COLO829 (cell line): ENCODE measurements around the gene SYCE3.
A peak's percentile ranks its signal among the peaks of the same experiment; 100 is the strongest.
"Not testable (repeated sequence)": the region's sequence is repeated elsewhere in the genome, so short reads cannot be mapped to it uniquely, and the experiment has no call there.

Experiments used
- DNase-seq: peaks from one replicate; pipeline ENCODE4 v3.0.0; 2012; ENCODE audit warnings: low spot score

SYCE3 gene

DNA sequence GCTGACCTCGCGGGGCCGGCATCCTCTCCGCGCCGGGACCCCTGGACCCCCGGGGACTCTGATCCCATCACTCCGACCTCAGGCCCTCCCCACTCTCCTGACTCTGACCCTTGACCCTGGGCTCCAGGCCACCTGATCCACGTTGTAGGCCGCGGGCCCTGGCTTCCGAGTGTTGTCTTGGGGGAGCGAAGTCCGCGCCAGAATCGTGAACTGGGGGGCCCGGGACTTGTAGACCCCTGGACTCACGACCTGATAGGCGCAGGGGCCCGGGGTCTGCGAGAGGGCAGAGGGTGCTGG is 32.2 kb downstream of the SYCE3 start:
- no peak for DNase-seq

- no peak for DNase-seq
Observed at GRCh38 chr22:50529897-50530579, 32.7 kb downstream of the SYCE3 start, which contains the start of gene TYMP. Gene TYMP (minus strand): TSS chr22:50530012. CDS start chr22:50529709, 303 bp downstream.

- no peak for DNase-seq
Observed at GRCh38 chr22:50529416-50529896, 33.3 kb downstream of the SYCE3 start.

DNA sequence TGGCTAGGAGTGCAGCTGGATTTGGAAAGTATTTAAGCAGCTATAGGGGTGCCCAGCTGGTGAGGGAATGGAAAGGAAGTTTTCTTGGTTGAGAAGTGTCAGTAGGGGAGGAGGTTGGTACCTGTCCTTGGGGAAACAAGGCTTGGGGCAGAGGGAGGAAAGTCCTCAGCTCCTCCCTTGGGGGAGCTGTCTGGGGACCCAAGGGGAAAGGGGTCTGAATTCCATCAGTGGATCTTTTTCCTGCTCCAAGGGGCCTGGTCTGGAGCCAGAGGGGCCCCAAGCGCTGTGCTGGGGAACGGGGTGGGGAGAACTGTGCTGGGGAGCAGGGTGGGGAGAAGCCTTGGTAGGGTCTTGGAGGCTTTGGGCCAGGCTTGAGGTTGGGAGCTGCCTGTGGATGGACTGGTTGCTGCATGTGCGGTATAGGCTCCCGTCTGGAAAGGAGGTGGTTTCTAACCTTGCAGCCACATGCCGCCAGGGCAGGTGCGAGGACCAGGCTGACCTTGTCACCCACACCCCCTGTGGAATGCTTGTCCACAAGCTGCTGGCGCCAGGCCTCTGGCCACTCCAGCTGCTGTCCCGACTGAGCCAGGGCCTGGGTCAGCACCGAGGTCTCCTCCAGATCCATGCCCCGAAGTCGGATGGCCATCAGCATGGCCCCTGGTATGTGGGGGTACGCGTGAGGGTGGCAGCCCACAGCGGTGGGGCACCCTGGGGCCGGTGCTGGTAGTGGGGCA is 33.9 kb downstream of the SYCE3 start:
- DNase-seq = no peak

DNA sequence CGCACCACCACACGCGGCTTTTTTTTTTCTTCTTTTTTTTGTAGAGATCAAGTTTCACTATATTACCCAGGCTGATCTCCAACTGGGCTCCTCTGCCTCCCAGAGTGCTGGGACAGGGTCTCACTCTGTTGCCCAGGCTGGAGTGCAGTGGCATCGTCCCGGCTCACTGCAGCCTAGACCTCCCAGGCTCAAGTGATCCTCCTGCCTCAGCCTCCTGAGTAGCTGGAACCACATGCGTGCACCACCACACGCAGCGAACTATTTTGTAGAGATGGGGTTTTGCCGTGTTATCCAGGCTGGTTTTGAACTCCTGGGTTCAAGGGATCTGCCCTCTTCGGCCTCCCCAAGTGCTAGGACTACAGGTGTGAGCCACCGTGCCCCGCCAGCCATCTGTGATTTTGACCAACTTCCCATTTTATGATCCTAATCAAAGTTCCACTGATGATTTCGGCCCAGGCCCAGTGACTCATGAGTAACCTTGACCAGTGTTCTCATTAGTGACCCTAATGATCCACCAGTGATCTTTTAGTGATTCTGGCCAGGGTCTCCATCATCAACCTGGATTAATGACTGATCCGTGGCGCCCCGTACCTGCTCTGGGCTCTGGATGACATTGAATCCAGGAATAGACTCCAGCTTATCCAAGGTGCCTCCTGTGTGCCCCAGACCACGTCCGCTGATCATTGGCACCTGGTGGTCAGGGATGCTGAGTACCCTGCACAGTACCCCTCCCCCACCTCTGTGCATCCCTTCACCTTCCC is 34.6 kb downstream of the SYCE3 start:
- no peak for DNase-seq

DNA sequence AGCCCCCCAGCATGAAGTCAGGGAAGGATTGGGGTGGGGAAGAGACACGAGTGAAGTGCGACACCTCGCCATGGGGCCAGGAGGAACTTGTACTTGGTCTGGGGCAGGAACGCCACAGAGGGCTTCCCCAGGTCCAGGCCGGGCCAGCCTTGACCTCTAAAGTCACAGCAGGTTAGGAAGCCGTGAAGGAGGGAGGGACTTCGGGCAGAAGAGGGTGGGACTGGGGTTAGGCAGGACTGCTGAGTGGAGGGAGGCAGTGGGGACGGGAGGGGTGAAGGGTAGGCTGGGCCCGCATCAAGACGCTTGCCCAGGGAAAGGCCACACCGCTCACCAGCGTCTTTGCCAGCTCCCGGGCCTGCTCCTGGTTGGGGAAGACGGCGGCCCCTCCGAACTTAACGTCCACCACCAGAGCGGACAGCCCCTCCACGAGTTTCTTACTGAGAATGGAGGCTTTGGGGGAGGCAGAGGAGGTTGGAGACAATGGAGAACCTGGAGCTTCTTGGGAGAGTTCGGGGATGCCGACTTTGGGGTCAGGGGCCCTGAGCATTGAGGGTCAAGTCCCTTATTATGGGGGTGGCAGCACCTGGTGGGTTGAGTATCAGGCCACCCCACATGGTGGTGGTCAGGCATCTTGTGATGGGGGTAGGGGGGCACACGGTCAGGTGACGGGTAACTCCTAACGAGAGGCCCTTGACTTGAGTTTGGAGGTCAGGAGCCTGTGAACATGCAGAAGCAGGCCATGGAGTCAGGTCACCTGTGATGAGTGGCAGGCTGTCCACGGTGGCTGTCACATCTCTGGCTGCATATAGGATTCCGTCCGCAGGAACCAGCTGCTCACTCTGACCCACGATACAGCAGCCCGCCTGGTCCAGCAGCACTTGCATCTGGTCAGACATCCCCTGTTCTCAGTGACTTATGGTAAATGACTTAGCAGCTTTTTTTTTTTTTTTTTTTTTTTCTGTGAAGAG is 35.6 kb downstream of the SYCE3 start:
- DNase-seq = no peak

GRCh38 chr22:50526108-50526833 is 36.4 kb downstream of the SYCE3 start:
- peak; percentile 76 for DNase-seq

GRCh38 chr22:50525858-50526107 is 36.9 kb downstream of the SYCE3 start:
- DNase-seq = no peak

DNA sequence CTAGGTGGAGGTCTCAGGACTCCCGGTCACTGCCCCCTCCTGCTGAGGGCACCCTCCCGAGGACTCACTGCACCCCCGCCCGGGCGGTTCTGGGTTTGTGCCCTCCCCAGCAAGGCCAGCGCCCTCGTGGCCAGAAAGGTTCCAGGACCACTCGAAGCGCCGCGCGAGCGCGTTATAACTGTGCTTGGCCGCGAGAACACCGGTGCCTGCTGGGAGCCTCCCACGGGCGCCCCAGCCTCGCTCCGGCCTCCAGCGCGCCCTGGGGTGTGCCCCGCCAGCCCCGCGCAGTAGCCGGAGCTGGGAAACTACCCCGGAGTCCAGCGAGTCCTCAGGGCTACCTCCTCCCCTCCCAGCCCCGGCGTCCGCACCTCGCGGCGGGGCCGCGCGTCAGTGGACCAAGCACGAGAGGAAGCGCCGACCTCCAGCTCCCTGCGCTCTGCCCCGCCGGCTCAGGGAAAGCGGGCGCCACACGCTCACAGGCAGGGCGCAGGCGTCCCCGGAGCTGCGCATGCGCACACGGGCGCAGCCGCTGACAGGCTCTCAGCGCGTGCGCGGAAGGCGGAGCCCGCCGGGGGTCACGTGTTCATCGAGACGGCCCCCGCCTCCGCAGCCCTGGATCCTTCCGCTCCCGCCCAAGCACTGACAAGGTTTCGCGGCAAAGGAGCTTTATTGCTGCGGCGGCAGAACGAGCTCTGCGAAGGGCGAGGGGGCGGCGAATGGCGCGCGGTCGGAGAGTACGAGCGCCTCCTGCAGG is 37.4 kb downstream of the SYCE3 start, which contains the start of gene SCO2:
Gene SCO2, minus strand, starts transcription at position 495 of the 754 bp plus-strand sequence. CDS start 1,187 bp downstream, outside the sequence.
- peak; percentile 100 for DNase-seq

- no peak for DNase-seq
Observed at GRCh38 chr22:50524676-50525103, 38.0 kb downstream of the SYCE3 start.

- DNase-seq = no peak
Observed at GRCh38 chr22:50523806-50524675, 38.7 kb downstream of the SYCE3 start.

DNA sequence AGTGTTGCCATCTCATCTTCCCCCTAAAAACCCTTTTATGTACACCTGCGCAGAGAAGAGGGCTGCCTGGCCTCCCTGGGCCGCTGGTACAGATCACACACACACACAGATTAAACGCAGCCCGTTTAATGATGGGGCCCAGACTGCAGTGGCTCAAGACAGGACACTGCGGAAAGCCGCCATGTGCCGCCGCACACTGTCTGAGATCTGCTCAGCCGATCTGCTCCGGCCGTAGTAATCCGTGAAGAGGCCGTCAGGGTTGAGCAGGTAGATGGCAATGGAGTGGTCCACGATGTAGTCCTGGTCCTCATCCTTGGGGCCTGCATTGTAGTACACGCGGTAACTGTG is 39.3 kb downstream of the SYCE3 start:
- no peak for DNase-seq

GRCh38 chr22:50522806-50523438 is 39.8 kb downstream of the SYCE3 start:
- DNase-seq = no peak

DNA sequence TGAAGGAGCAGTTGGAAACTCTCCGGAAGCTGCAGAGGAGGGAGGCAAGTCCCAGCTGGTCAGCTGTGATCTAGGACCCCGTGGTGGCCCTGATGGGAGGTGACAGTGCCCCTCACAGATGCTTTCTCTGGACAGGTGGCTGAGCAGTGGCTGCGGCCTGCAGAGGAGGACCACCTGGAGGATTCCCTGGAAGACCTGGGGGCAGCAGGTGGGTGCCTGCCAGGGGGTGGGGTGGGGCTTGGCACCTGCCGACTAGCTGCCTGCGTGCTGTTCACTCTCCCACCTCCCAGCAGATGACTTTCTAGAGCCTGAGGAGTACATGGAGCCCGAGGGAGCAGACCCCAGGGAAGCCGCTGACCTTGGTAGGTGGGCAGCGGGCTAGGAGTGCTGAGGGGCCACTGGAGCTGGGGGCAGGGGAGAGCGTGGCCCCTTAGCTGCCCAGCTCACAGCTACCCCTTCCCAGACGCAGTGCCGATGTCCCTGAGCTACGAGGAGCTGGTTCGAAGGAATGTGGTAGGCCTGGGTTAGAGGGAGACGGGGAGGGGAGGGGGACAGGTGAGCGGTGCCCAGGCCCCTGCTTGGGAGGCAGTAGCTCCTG is 40.4 kb downstream of the SYCE3 start:
- DNase-seq = no peak

DNA sequence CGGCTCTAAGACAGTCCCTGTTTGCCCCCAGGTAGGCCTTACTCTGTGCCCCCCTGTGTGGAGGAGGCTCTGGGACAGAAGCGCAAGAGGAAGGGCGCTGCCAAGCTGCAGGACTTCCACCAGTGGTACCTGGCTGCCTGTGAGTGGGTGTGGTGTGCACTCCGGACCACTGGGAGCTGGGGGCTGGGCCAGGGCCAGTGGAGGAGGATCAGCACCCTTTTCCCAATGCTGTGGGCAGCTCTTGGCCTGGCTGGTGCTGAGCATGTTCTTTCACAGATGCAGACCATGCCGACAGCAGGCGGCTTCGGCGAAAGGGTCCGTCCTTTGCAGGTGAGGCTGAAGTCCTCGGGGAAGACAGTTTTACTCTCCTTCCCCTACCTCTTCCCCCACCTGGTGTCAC is 41.0 kb downstream of the SYCE3 start:
- no peak for DNase-seq

DNA sequence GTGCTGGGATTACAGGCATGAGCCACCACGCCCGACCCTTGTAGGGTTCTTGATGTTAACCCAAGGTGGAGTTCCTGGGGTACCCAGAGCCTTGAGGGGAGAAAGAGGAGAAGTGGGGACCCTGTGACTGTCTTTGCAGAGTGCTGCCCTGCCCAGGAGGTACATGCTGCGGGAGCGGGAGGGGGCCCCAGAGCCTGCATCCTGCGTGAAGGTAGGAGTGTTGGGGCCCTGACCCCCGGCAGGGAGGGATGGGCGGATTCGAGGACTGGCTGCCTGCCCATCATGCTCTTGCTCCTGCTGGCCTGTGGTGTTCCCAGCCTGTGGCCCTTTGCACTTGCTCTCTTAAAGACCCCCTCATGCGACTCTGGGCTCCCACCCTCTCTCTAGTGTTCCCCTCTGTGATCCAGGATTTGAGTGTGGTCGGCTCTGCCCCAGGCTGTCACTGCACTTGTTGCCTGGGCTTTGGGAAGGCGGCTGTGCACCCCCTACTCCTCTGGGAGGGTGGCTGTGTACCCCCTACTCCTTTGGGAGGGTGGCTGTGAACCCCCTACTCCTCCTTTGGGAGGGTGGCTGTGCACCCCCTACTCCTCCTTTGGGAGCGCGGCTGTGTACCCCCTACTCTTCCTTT is 41.8 kb downstream of the SYCE3 start:
- no peak for DNase-seq

DNA sequence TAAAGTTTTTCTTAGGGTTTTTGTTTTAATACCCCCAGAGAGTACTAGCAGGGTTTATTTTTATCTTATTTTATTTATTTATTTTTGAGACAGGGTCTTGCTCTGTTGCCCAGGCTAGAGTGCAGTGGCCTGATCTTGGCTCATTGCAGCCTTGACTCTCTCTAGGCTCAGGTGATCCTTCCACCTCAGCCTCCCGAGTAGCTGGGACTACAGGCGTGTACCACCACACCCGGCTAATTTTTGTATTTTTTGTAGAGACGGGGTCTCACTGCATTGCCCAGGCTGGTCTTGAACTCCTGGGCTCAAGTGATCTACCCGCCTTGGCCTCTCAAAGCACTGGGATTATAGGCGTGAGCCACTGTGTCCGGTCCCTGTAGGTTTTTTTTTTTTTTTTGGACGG is 42.5 kb downstream of the SYCE3 start:
- DNase-seq = not testable (repeated sequence)

DNA sequence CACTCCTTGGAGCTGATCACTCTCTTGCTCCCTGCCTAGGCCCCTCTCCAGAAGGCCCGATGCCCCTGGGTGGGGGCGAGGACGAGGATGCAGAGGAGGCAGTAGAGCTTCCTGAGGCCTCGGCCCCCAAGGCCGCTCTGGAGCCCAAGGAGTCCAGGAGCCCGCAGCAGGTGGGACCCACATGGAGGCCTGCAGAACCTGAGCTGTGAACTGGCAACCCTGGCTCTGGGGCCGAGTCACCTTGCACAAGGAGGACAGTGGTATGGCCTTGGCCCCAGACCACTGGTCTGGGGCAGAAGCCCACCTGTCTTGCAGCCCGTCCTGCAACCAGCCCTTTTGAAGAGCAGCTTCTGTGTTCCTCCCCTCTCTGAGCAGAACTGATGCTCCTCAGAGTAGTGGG is 43.6 kb downstream of the SYCE3 start:
- DNase-seq = no peak
